Neuronal stem cell (in vitro differentiated cells): ENCODE results near the gene RNF44.

Experiments
- DNase-seq: peaks from one replicate; pipeline ENCODE4 v3.0.0-alpha.2; 2013; ENCODE audit warnings: low spot score
- H2AFZ ChIP-seq: one replicate; pipeline ENCODE4 v1.6.1; 2013; ENCODE audit warnings: mild to moderate bottlenecking, low read length, inconsistent platforms
- H2AK5ac ChIP-seq: 2 replicates; pipeline ENCODE4 v1.6.1; 2013; ENCODE audit warnings: low read depth, mild to moderate bottlenecking, inconsistent platforms, low read length, moderate library complexity, mixed read lengths
- H2BK120ac ChIP-seq: 2 replicates; pipeline ENCODE4 v1.6.1; 2013; ENCODE audit warnings: low read depth, mild to moderate bottlenecking, inconsistent platforms, low read length, moderate library complexity, mixed read lengths
- H2BK12ac ChIP-seq: one replicate; pipeline ENCODE4 v1.6.1; 2013; ENCODE audit warnings: low read length, inconsistent platforms
- H2BK15ac ChIP-seq: 2 replicates; pipeline ENCODE4 v1.6.1; 2013; ENCODE audit warnings: mild to moderate bottlenecking, low read length, inconsistent platforms, mixed read lengths
- H2BK5ac ChIP-seq: one replicate; pipeline ENCODE4 v1.6.1; 2013; ENCODE audit warnings: inconsistent platforms, mild to moderate bottlenecking, low read length, moderate library complexity
- H3K14ac ChIP-seq: one replicate; pipeline ENCODE4 v1.6.1; 2013; ENCODE audit warnings: low read length, inconsistent platforms
- H3K18ac ChIP-seq: 2 replicates; pipeline ENCODE4 v1.6.1; 2013; ENCODE audit warnings: low read length, inconsistent platforms
- H3K23ac ChIP-seq: 2 replicates; pipeline ENCODE4 v1.6.1; 2013; ENCODE audit warnings: low read depth, mild to moderate bottlenecking, mixed read lengths, low read length, inconsistent platforms; ENCODE audit not compliant: poor library complexity
- H3K27ac ChIP-seq: replicated peaks from 3 replicates; pipeline ENCODE4 v1.5.1; 2013; ENCODE audit warnings: low read length, inconsistent platforms
- H3K27me3 ChIP-seq, 3 experiments: 2 replicates each; pipeline ENCODE4 v1.6.1; 2013; ENCODE audit warnings: low read length in 3 of 3, mild to moderate bottlenecking in 2 of 3, inconsistent platforms in 1 of 3, low read depth in 1 of 3, mixed read lengths in 1 of 3, moderate library complexity in 1 of 3; ENCODE audit not compliant: control insufficient read depth in 3 of 3, insufficient read depth in 3 of 3
- H3K36me3 ChIP-seq, 2 donors: replicated peaks in 1 of 2; 2 replicates each; pipeline ENCODE4 v1.6.1; 2013; ENCODE audit warnings: low read length in 2 of 2; ENCODE audit not compliant: control insufficient read depth in 2 of 2, insufficient read depth in 2 of 2
- H3K4ac ChIP-seq: 2 replicates; pipeline ENCODE4 v1.6.1; 2013; ENCODE audit warnings: inconsistent platforms, mild to moderate bottlenecking, low read length, moderate library complexity
- H3K4me1 ChIP-seq, 2 donors: 1 replicate in 1 of 2; 2 replicates in 1 of 2; pipeline ENCODE4 v1.6.1; 2013; ENCODE audit warnings: low read length in 2 of 2, low read depth in 1 of 2; ENCODE audit not compliant: control insufficient read depth in 2 of 2, insufficient read depth in 1 of 2
- H3K4me2 ChIP-seq: one replicate; pipeline ENCODE4 v1.6.1; 2013; ENCODE audit warnings: mild to moderate bottlenecking, low read length, inconsistent platforms; ENCODE audit not compliant: insufficient read depth, poor library complexity, severe bottlenecking
- H3K4me3 ChIP-seq, 2 donors: 2 replicates each; pipeline ENCODE4 v1.5.1; 2013; ENCODE audit warnings: low read length in 2 of 2, mild to moderate bottlenecking in 2 of 2, inconsistent platforms in 1 of 2, moderate library complexity in 1 of 2
- H3K79me1 ChIP-seq: one replicate; pipeline ENCODE4 v1.6.1; 2013; ENCODE audit warnings: low read depth, mild to moderate bottlenecking, inconsistent platforms, low read length, moderate library complexity
- H3K9ac ChIP-seq: one replicate; pipeline ENCODE4 v1.6.1; 2013; ENCODE audit warnings: mild to moderate bottlenecking, low read depth, low read length, inconsistent platforms; ENCODE audit not compliant: poor library complexity
- H3K9me3 ChIP-seq, 2 donors: replicated peaks in 1 of 2; 2 replicates each; pipeline versions ENCODE3 to v1.6.1; 2013; ENCODE audit warnings: low read length in 2 of 2, mild to moderate bottlenecking in 2 of 2, inconsistent platforms in 1 of 2, low read depth in 1 of 2, mixed read lengths in 1 of 2, moderate library complexity in 1 of 2; ENCODE audit not compliant: control insufficient read depth in 2 of 2, insufficient read depth in 1 of 2
- H4K8ac ChIP-seq: one replicate; pipeline ENCODE4 v1.6.1; 2013; ENCODE audit warnings: low read depth, mild to moderate bottlenecking, inconsistent platforms, low read length, moderate library complexity
- H4K91ac ChIP-seq: one replicate; pipeline ENCODE4 v1.6.1; 2013; ENCODE audit warnings: low read length, low read depth, mild to moderate bottlenecking, inconsistent platforms; ENCODE audit not compliant: poor library complexity
- WGBS, 2 donors: extraction: QIAGEN DNeasy Blood & Tissue Kit; methylation state at CpG; one replicate each; pipeline ENCODE4 v1.1.7; 2013; ENCODE audit warnings: missing lambda C conversion rate in 2 of 2, mixed read lengths in 1 of 2; ENCODE audit not compliant: insufficient read length in 2 of 2, insufficient replicate concordance in 1 of 2; ENCODE audit errors: extremely low coverage in 2 of 2; 5-methylcytosine and 5-hydroxymethylcytosine counted together

RNF44 gene

DNA sequence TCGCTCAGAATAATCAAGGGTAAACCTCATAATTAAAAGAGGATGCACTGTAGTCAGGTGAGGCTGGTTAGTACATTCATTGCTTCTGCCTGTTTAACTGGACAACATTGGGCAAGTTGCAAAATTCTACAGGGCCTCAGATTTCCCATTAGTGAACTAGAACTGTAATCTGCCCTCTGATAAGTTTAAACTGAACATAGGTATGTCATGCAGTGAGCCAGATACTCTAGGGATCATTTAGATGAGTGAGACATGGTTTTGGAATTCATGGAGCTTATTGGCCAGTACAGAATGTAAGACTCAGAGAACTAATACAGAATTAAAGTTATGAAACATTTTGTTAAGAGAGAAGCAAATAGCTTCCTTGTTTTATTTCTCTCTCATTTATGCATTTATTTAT is 35.9 kb downstream of the RNF44 start:
- no peak overlapping the region for H4K8ac ChIP-seq
- H2AK5ac ChIP-seq, result no peak overlapping the region
- no peak overlapping the region for H2AFZ ChIP-seq
- no peak overlapping the region for H3K4ac ChIP-seq
- H3K4me1 ChIP-seq, result no peaks in the 10 kb centered on the region
- no peak for DNase-seq
- H3K79me1 ChIP-seq, result no peaks in the 10 kb centered on the region
- no peak overlapping the region for H4K91ac ChIP-seq
- no peak overlapping the region for H2BK5ac ChIP-seq
- no peak overlapping the region for H3K14ac ChIP-seq
- H3K27me3 ChIP-seq, result no peaks in the 10 kb centered on the region
- no peak overlapping the region for H2BK12ac ChIP-seq
- no peak overlapping the region for H3K4me2 ChIP-seq
- H2BK15ac ChIP-seq, result no peak overlapping the region
- no peak overlapping the region for H3K4me3 ChIP-seq
- H3K23ac ChIP-seq, result no peak overlapping the region
- H3K36me3 ChIP-seq, result peaks cover 22 to 96% of the 10 kb centered on the region in 2 donors
- no peak overlapping the region for H3K27ac ChIP-seq
- H2BK120ac ChIP-seq, result no peak overlapping the region
- H3K9ac ChIP-seq, result no peak overlapping the region
- WGBS, 2 donors, result no CpG with 5 or more reads among the region's 1 CpG
- no peak overlapping the region for H3K18ac ChIP-seq
- H3K9me3 ChIP-seq, result no peaks in the 10 kb centered on the region

DNA sequence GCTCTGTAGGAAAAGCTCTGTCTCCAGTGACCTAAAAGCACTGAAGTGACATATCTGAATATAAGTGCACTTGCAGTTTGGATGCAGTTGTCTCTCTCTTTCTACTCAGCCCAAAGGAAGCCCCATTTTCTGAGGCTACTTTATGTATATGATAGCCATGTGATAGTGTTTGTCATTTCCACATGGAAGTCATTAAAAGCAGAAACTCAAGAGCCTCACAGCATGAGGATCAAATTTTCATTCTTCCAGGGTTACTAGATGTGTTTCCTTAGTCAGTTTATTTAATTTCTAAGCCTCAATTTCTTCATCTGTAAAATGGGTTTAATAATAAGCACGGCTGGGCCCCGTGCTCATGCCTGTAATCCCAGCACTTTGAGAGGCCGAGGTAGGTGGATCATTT is 36.7 kb downstream of the RNF44 start:
- Histone ChIP-seq H4K8ac (no peak overlapping the region), H3K14ac (no peak overlapping the region), H3K36me3 (peaks cover 25 to 96% of the 10 kb centered on the region in 2 donors), H2BK15ac (no peak overlapping the region), H3K79me1 (no peaks in the 10 kb centered on the region), H3K27ac (no peak overlapping the region), H3K18ac (no peak overlapping the region), H2AK5ac (no peak overlapping the region), H3K4ac (no peak overlapping the region), H3K27me3 (no peaks in the 10 kb centered on the region), H4K91ac (no peak overlapping the region), H3K4me3 (no peak overlapping the region), H2AFZ (no peak overlapping the region), H2BK120ac (no peak overlapping the region), H2BK12ac (no peak overlapping the region), H3K23ac (no peak overlapping the region), H2BK5ac (no peak overlapping the region), H3K4me2 (no peak overlapping the region), H3K4me1 (no peaks in the 10 kb centered on the region), H3K9me3 (no peaks in the 10 kb centered on the region), H3K9ac (no peak overlapping the region)
- WGBS, 2 donors, result no CpG with 5 or more reads among the region's 3 CpGs
- DNase-seq, result no peak

DNA sequence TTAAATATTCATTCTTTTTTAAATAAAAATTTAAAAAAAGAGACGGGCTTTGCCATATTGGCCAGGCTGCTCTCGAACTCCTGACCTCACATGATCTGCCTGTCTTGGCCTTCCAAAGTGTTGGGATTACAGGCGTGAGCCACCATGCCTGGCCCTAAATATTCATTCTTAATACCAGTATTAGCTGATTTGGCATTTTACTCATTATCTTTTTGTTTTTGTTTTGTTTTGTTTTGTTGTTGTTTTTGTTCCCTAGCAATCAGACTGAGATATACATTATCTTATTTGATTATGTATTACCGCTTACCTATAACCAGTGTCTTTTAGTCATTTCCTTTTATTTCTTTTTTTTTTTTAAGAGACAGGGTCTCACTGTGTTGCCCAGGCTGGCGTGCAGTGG is 37.9 kb downstream of the RNF44 start:
- Histone ChIP-seq H2BK120ac (no peak overlapping the region), H3K27ac (no peak overlapping the region), H2BK15ac (no peak overlapping the region), H2AK5ac (no peak overlapping the region), H4K8ac (no peak overlapping the region), H4K91ac (no peak overlapping the region), H3K36me3 (peaks cover 26 to 95% of the 10 kb centered on the region in 2 donors), H3K79me1 (no peaks in the 10 kb centered on the region), H3K18ac (no peak overlapping the region), H2AFZ (no peak overlapping the region), H3K4ac (no peak overlapping the region), H3K9ac (no peak overlapping the region), H3K14ac (no peak overlapping the region), H3K9me3 (no peaks in the 10 kb centered on the region), H3K27me3 (no peaks in the 10 kb centered on the region), H3K4me3 (no peak overlapping the region), H3K4me2 (no peak overlapping the region), H3K23ac (no peak overlapping the region), H2BK12ac (no peak overlapping the region), H2BK5ac (no peak overlapping the region), H3K4me1 (no peaks in the 10 kb centered on the region)
- WGBS, 2 donors, result no CpG with 5 or more reads among the region's 5 CpGs
- no peak for DNase-seq

DNA sequence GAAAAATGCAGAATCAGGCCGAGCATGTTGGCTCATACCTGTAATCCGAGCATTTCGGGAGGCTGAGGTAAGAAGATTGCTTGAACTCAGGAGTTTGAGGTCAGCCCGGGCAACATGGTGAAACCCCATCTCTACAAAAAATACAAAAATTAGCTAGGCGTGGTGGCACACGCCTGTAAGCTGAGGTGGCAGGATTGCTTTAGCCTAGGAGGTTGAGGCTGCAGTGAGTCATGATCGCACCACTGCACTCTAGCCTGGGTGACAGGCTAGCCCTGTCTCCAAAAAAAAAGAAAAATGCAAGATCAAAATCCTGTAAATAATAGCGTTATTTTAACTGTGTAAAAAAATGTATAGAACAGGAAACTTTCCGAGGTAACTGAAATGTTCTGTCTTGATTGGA is 39.4 kb downstream of the RNF44 start:
- Histone ChIP-seq H4K91ac (no peak overlapping the region), H3K18ac (no peak overlapping the region), H3K27ac (no peak overlapping the region), H2AK5ac (no peak overlapping the region), H3K4ac (no peak overlapping the region), H3K4me2 (no peak overlapping the region), H3K4me3 (no peak overlapping the region), H2BK15ac (no peak overlapping the region), H3K4me1 (no peaks in the 10 kb centered on the region), H3K27me3 (no peaks in the 10 kb centered on the region), H3K79me1 (no peaks in the 10 kb centered on the region), H2BK5ac (no peak overlapping the region), H2BK12ac (no peak overlapping the region), H2AFZ (no peak overlapping the region), H3K9ac (no peak overlapping the region), H3K9me3 (no peaks in the 10 kb centered on the region), H2BK120ac (no peak overlapping the region), H3K14ac (no peak overlapping the region), H3K36me3 (peaks cover 28 to 96% of the 10 kb centered on the region in 2 donors), H3K23ac (no peak overlapping the region), H4K8ac (no peak overlapping the region)
- no CpG with 5 or more reads among the region's 9 CpGs for WGBS, 2 donors
- no peak for DNase-seq
